AG04450 (cell line): ENCODE data around the gene APH1A. TPM values are rescaled to one million over a fixed set of nuclear protein-coding genes. Genes with fewer than 3 reads are reported as not detected.

Source experiments
- CTCF ChIA-PET: fragments of 300-600, 350-600 bp; formaldehyde crosslinking; extraction: SDS; loops from one replicate; lab custom pipeline; 2022; ENCODE audit warnings: antibody characterized with exemption, inconsistent platforms; lab: Charles Lee
- POLR2A ChIA-PET: fragments of 350-600 bp; formaldehyde crosslinking; extraction: SDS; loops from one replicate; lab custom pipeline; 2021; ENCODE audit warnings: antibody characterized with exemption, inconsistent platforms; lab: Yijun Ruan, JAX
- DNase-seq: peaks from one replicate; pipeline ENCODE4 v3.0.0-alpha.2; 2011; ENCODE audit warnings: low read depth, low spot score
- H3K27ac ChIP-seq: one replicate; pipeline ENCODE4 v1.5.1; 2012; ENCODE audit warnings: low read depth, low read length, control low read depth
- H3K27me3 ChIP-seq: one replicate; pipeline ENCODE4 v1.6.0; 2012; ENCODE audit warnings: low read length; ENCODE audit not compliant: control insufficient read depth, insufficient read depth
- H3K4me3 ChIP-seq: 2 replicates; pipeline ENCODE4 v1.5.1; 2011; ENCODE audit warnings: mild to moderate bottlenecking, low read depth, low read length, control low read depth
- H3K9me3 ChIP-seq: 2 replicates; pipeline ENCODE4 v1.5.1; 2012; ENCODE audit warnings: low read length; ENCODE audit not compliant: control insufficient read depth, insufficient read depth
- polyA plus RNA-seq: library from polyadenylated mRNA; depleted of rRNA; stranded (reverse); fragments of >200 nt; gene quantifications from 2 replicates; pipeline ENCODE4 v1.2.3, GENCODE V29; 2011
- TF ChIP-seq, protein P1 (sequence below): IDR thresholded peaks from 2 replicates; pipeline ENCODE4 v1.5.1; 2011; ENCODE audit warnings: low read depth, low read length, control low read depth, inconsistent platforms

Gene APH1A
- polyA plus RNA-seq, 1 experiment, result 121 TPM

DNA sequence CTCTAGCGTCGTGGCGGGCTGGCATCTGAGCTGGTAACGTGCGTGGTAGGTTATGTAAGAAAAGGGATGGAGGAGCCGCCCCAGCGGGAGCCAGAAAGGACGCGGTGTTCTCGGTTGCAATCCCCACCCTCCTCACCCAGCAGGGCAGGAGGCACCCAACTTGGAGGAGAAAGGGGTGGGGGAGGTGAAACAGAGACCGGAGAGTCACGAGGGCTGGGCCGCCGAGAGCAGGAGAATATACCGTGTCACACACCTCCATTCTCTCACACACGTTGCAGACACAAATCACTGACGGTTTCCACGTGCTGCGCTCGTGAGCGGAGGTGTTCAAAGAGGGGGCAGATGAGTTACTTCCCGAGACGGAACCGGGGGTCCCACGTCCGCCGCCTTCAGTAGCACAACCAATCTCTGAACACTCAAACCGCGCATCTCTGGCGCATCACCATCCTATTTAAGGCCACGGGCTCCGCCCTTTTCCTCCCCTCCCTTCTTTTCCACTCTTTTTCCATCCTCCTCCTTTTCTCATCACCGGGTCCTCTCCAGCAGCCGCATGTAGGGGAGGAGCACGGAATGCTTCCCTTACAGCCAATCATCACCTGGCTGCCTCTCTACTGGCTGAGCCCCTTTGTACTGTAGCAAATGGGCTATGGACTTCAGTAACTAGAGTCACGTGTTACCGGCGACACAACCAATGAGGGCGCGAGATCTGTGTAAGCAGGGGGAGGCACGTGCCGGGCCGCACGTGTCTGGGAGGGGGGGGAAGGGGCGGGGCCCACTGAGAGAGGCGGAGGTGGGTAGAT is 13.1 kb upstream of the APH1A start, which contains the start of gene CIART:
CIART (plus strand) TSS at position 797 of the 800 bp plus-strand sequence. CDS start 714 bp downstream, outside the sequence.
- ChIA-PET POLR2A (interaction anchor here (0.6 to 1.7 kb wide), 4 partner anchors 9 to 346 kb away, joined by 3 to 7 read pairs (median 4); partner anchors contain the start of genes APH1A and C1orf54), CTCF (interaction anchor here (0.6 to 7.7 kb wide), 12 partner anchors 9 to 251 kb away, joined by 3 to 165 read pairs (median 5); partner anchors contain the start of genes APH1A, C1orf54 and CA14)
- H3K27me3 ChIP-seq, result no peaks in the 10 kb centered on the region
- H3K27ac ChIP-seq, result peak within 1 kb of the TSS; percentile 77
- DNase-seq, result peak; percentile 98
- H3K4me3 ChIP-seq, result peak within 1 kb of the TSS; percentile 77
- TF ChIP-seq, protein P1, sequence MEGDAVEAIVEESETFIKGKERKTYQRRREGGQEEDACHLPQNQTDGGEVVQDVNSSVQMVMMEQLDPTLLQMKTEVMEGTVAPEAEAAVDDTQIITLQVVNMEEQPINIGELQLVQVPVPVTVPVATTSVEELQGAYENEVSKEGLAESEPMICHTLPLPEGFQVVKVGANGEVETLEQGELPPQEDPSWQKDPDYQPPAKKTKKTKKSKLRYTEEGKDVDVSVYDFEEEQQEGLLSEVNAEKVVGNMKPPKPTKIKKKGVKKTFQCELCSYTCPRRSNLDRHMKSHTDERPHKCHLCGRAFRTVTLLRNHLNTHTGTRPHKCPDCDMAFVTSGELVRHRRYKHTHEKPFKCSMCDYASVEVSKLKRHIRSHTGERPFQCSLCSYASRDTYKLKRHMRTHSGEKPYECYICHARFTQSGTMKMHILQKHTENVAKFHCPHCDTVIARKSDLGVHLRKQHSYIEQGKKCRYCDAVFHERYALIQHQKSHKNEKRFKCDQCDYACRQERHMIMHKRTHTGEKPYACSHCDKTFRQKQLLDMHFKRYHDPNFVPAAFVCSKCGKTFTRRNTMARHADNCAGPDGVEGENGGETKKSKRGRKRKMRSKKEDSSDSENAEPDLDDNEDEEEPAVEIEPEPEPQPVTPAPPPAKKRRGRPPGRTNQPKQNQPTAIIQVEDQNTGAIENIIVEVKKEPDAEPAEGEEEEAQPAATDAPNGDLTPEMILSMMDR, result no peak
- no peaks in the 10 kb centered on the region; the same call in 1 of the 2 replicates for H3K9me3 ChIP-seq

DNA sequence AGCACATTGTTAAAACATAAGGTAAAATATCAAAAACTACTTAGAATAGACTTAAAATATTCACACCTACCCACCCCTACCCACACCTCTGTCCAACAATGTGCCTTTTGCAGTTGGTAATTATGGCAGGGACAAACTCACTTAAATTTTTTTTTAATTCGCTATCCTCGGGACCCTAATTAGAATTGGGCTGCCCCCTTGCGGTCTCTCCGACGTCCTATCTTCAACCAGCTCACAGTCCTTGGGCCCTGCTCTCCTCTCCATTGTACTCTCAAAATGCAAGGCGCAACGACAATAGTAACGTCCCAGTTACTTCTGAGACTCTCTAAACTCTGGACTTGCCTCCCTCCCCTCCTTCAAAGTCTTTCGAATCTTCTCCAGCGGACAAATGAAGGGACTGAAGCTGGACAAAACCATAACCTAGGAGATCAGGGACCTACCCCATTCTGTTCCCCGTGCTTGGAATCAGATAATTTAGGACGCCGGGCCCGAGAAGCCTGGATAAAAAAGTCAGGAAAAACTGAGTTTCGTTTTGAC is 12.5 kb upstream of the APH1A start:
- CTCF ChIA-PET, result interaction anchor here (0.6 to 7.7 kb wide), 10 partner anchors 9 to 111 kb away, joined by 3 to 165 read pairs (median 5); partner anchors contain the start of genes APH1A, C1orf54 and CA14
- DNase-seq, result no peak
- TF ChIP-seq, protein P1, result peak; percentile 80
- Histone ChIP-seq H3K4me3 (peak overlapping the region; percentile 67), H3K27me3 (no peaks in the 10 kb centered on the region), H3K27ac (peak overlapping the region; percentile 77), H3K9me3 (no peaks in the 10 kb centered on the region; the same call in 1 of the 2 replicates)
- POLR2A ChIA-PET, result interaction anchor here (1.2 to 1.7 kb wide), 2 partner anchors 9 to 25 kb away, joined by 3 to 6 read pairs; partner anchors contain the start of gene C1orf54

DNA sequence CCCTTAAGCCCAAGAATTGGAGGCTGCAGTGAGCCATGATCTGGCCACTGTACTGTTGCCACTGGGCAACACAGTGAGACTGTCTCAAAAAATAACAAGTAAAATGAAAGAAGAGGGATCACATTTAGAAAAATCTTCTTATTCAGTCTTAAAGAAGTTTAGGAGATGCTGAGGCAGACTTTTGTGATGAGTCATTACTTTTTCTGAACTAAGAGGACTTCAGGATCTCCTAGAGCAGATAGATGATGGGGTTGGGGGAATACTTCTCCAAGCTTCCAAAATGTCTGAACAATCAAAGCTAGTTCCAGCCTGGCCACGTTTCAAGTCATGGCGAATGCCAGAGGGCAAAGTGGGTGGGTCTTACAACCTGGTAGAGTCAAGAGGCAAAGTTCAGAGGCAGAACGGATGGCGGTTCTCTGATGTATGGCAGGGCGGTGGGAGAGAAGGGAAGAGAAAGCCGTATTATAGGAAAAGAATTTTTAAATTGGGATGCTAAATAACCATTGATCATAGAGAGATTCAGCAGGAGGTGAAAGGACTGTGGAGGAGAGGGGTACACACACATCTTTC is 11.4 kb upstream of the APH1A start:
- no peak overlapping the region for H3K27ac ChIP-seq
- no peak overlapping the region for H3K4me3 ChIP-seq
- no peaks in the 10 kb centered on the region; the same call in 1 of the 2 replicates for H3K9me3 ChIP-seq
- ChIA-PET POLR2A (interaction anchor here (0.6 kb wide), 1 partner anchor 18 kb away, joined by 5 read pairs; no protein-coding TSS in a partner anchor), CTCF (interaction anchor here (0.6 to 7.7 kb wide), 4 partner anchors 8 to 29 kb away, joined by 3 to 165 read pairs (median 24); partner anchors contain the start of genes C1orf54 and CA14)
- no peaks in the 10 kb centered on the region for H3K27me3 ChIP-seq
- DNase-seq, result no peak
- TF ChIP-seq, protein P1, result no peak

DNA sequence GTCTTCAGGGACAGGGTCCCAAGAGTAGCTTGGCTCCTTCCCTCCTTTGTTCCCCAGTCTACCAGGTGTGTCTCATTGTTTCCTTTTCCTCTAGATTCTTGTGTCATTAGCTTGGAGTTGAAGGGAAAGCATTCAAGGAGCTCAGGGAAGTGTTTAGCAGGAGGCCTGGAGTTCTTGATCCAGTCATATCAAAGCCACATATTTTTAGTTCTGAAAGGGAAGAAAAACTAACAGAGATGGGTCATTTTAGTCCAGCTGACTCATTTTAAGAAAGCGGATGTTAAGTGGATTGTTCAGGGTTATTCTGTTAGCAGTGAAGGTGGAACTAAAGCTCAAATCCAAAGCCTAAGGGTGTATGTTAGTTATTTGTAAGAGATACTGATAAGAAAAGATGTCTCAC is 4.5 kb upstream of the APH1A start:
- H3K9me3 ChIP-seq, result no peaks in the 10 kb centered on the region; the same call in 1 of the 2 replicates
- TF ChIP-seq, protein P1, result no peak
- H3K4me3 ChIP-seq, result peak overlapping the region; percentile 70
- DNase-seq, result no peak
- peak overlapping the region; percentile 11 for H3K27ac ChIP-seq
- no peaks in the 10 kb centered on the region for H3K27me3 ChIP-seq
- ChIA-PET POLR2A (interaction anchor here (1.0 to 1.4 kb wide), 3 partner anchors 9 to 48 kb away, joined by 3 to 6 read pairs (median 3); partner anchors contain the start of genes CIART and PRPF3), CTCF (interaction anchor here (0.7 to 6.7 kb wide), 6 partner anchors 8 to 86 kb away, joined by 3 to 118 read pairs (median 4); partner anchors contain the start of genes CA14 and CIART)
